22Rv1 (cell line): ENCODE data around the gene SLC7A11.

Experiments used
- CTCF ChIP-seq: fragments of 450-650 bp; IDR thresholded peaks from 2 replicates; pipeline ENCODE4 v1.5.1; 2017; ENCODE audit warnings: mild to moderate bottlenecking
- ZFX ChIP-seq: fragments of 450-650 bp; IDR thresholded peaks from 2 replicates; pipeline ENCODE4 v1.6.1; 2017; ENCODE audit warnings: antibody characterized with exemption, borderline replicate concordance

GRCh38 chr4:138259271-138259670, 17.1 kb upstream of the SLC7A11 start:
- TF ChIP-seq CTCF (no peak), ZFX (no peak)
